Heart right ventricle (tissue), 16 donors: ENCODE measurements around the gene ESYT2. TPM values are rescaled to one million over a fixed set of nuclear protein-coding genes. Genes with fewer than 3 reads are reported as not detected.

Experiments
- ATAC-seq, 8 donors: fragments of 200-7000 bp; cut with Tn5 transposase; one replicate each; pipeline ENCODE4 v1.9.1; 2020; ENCODE audit warnings: mild to moderate bottlenecking in 8 of 8, moderate library complexity in 8 of 8, moderate number of reproducible peaks in 1 of 8
- DNase-seq, 2 donors: peaks; one replicate each; pipeline ENCODE4 v3.0.0-alpha.2; 2020
- H3K27ac ChIP-seq, 10 donors: fragments of 200-600 bp; sonication (generic) in 2 of 10; one replicate each; pipeline versions ENCODE4 v1.5.0 to v1.8.0; 2020 to 2022; ENCODE audit warnings: mild to moderate bottlenecking in 3 of 10
- H3K27me3 ChIP-seq, 7 donors: fragments of 200-600 bp; one replicate each; pipeline ENCODE4 v1.8.0; 2021 to 2022; ENCODE audit warnings: mild to moderate bottlenecking in 2 of 7
- H3K36me3 ChIP-seq, 9 donors: fragments of 200-600 bp; sonication (generic) in 1 of 9; one replicate each; pipeline versions ENCODE4 v1.5.0 to v1.8.0; 2020 to 2022; ENCODE audit warnings: mild to moderate bottlenecking in 2 of 9
- H3K4me1 ChIP-seq, 9 donors: fragments of 200-600 bp; sonication (generic) in 1 of 9; one replicate each; pipeline versions ENCODE4 v1.5.0 to v1.8.0; 2020 to 2022; ENCODE audit warnings: mild to moderate bottlenecking in 4 of 9
- H3K4me3 ChIP-seq, 10 donors: fragments of 200-600 bp; sonication (generic) in 2 of 10; one replicate each; pipeline versions ENCODE4 v1.5.0 to v1.8.0; 2020 to 2022; ENCODE audit warnings: mild to moderate bottlenecking in 7 of 10, moderate library complexity in 2 of 10
- H3K9me3 ChIP-seq, 11 donors: fragments of 200-600 bp in 10 of 11; sonication (generic) in 2 of 11; one replicate each; pipeline versions ENCODE4 v1.5.0 to v1.8.0; 2013 to 2022; ENCODE audit warnings: mild to moderate bottlenecking in 2 of 11, control low read depth in 1 of 11, moderate library complexity in 1 of 11
- whole genome bisulfite sequencing, 2 donors: extraction: QIAGEN DNeasy Blood & Tissue Kit; methylation state at CpG; one replicate each; pipeline ENCODE4 v1.1.7; 2013; ENCODE audit warnings: inconsistent platforms in 1 of 2; 5-methylcytosine and 5-hydroxymethylcytosine counted together
- intact Hi-C, 10 donors: fragments of 100-400 bp; cut with DNase I; formaldehyde crosslinking; loops; one replicate each; pipeline versions ENCODE4 v1.11.1 to v1.14.2; 2022
- polyA plus RNA-seq, 2 donors: library from polyadenylated mRNA; stranded (reverse); fragments of 200-250 nt; gene quantifications; one replicate each; pipeline ENCODE4 v1.2.3, GENCODE V29; 2013
- total RNA-seq, 10 donors: library from RNA; stranded (reverse); fragmentation: NEBNext Ultra II Directional in 3 of 10; extraction: Animal tissue kit (Norgen Biotek cat#: 25700) in 3 of 10; gene quantifications; one replicate each; pipeline versions ENCODE4 v1.2.1 to v1.2.4, GENCODE V29; 2021 to 2023
- TF ChIP-seq, protein P1 (sequence below), 9 donors: fragments of 200-600 bp; sonication (generic) in 2 of 9; IDR thresholded peaks; one replicate each; pipeline versions ENCODE4 v1.5.0 to v1.8.0; 2021 to 2022; ENCODE audit warnings: antibody characterized with exemption in 9 of 9, mild to moderate bottlenecking in 5 of 9, moderate library complexity in 1 of 9
- donor health status: Arrhythmogenic right ventricular cardiomyopathy.
- donor health status: ischemic (EF 13 %, LVEDD 7.1; RV severe dilation, severe dysfunction).
- donor health status: healthy with polysubstance abuse.
- donor health status: DM: no; HTN: yes; CAD: no.
- donor health status: DM: no; HTN: no; CAD: no.
- donor health status: ischemic (EF 25% LVEDD 6.9; RV normal size, moderate dysfunction).
- donor health status: ischemic (EF 25% LVEDD 5.7; RV mildly dilated, moderate dysfunction).
- donor health status: healthy.
- donor health status: DM: yes; HTN: yes; CAD: no.
- donor health status: Ischemic cardiomyopathy.
- donor health status: ischemic (EF 35%, LVEDD 5.7; RV mildly dilated, moderate dysfunction).
- donor health status: nonischemic (EF 11% LVEDD 7.7; RV severe dilation, severe dysfunction).
- donor health status: DM: yes; HTN: yes; CAD: no.
- donor health status: PGD.
- donor health status: ischemic (EF 29% LVEDD 5.4; RV normal size, mild dysfunction).
- donor health status: nonischemic (EF 23%, LVEDD 6.1; RV moderate dilation, normal function).

Gene ESYT2
- total and polyA plus RNA-seq, 12 donors: 18.9 to 79.2 (median 48.7) TPM

DNA sequence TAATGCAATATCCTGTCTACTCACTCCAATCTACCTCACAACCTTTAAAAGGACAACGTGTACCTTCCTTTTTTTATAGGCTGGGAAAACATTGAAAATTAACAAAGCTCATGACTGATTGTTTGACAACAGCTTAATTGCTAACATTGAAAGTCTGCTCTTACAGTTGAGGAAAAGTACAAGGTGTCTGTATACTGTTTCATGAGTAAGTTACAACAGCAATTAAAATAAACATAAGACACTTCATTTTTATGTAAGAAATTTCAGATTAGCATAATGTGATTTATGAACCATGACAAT is 96.1 kb downstream of the ESYT2 start:
- 80 to 97% methylated on average over 1 of the region's 1 CpG for WGBS, 2 donors
- ATAC-seq (no peak), DNase-seq (no peak)
- Histone ChIP-seq H3K4me1 (peaks cover 0 to 9% (median 0%) of the 10 kb centered on the region in 9 donors), H3K9me3 (no peaks in the 10 kb centered on the region), H3K36me3 (peaks cover 6 to 89% (median 49%) of the 10 kb centered on the region in 9 donors), H3K27me3 (no peaks in the 10 kb centered on the region), H3K4me3 (no peak overlapping the region), H3K27ac (no peak overlapping the region)
- intact Hi-C loops: no loop called here
- TF ChIP-seq, protein P1, sequence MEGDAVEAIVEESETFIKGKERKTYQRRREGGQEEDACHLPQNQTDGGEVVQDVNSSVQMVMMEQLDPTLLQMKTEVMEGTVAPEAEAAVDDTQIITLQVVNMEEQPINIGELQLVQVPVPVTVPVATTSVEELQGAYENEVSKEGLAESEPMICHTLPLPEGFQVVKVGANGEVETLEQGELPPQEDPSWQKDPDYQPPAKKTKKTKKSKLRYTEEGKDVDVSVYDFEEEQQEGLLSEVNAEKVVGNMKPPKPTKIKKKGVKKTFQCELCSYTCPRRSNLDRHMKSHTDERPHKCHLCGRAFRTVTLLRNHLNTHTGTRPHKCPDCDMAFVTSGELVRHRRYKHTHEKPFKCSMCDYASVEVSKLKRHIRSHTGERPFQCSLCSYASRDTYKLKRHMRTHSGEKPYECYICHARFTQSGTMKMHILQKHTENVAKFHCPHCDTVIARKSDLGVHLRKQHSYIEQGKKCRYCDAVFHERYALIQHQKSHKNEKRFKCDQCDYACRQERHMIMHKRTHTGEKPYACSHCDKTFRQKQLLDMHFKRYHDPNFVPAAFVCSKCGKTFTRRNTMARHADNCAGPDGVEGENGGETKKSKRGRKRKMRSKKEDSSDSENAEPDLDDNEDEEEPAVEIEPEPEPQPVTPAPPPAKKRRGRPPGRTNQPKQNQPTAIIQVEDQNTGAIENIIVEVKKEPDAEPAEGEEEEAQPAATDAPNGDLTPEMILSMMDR (IDR thresholded peaks at IDR 0.05): no peak

DNA sequence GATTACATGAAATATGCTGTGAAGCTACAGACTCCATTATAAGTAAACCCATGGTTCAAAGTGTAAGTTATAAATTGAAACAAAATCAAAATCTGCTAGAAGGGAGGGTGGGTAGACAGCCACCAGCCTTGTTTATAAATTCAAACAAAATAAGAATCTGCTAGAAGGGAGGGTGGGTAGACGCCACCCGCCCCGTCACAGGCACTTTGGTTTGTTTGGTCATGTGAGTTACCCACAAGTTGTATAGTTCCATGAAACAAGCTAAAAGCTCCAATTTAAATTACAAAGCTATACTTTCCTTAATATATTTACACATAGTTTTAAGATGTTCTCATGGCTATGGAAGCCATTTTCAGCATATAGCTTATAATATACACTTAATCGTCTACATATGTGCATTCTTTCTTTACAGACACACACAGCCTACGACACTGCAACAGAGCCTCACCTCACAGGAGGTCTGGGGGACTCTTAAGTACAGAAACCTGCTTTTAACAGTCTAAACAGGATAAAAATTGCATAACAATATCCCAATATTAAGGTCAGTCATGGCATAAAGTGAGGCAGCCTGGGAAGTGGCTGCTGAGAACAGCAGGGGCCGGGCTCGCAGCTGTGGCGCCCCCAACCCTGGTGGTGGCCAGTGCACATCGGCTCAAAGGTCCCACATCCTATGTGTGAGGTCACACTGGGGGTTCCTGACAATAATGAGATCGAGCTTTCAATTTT is 96.7 kb downstream of the ESYT2 start:
- TF ChIP-seq, protein P1 (IDR thresholded peaks at IDR 0.05): no peak
- ATAC-seq (no peak), DNase-seq (no peak)
- peaks cover 0 to 9% (median 0%) of the 10 kb centered on the region in 9 donors for H3K4me1 ChIP-seq
- H3K36me3 ChIP-seq: peaks cover 6 to 85% (median 46%) of the 10 kb centered on the region in 9 donors
- WGBS, 2 donors: 91 to 93% methylated on average over 10 of the region's 10 CpGs
- intact Hi-C loops: no loop called here
- no peak overlapping the region for H3K4me3 ChIP-seq
- H3K27ac ChIP-seq: no peak overlapping the region
- no peaks in the 10 kb centered on the region for H3K27me3 ChIP-seq
- H3K9me3 ChIP-seq: no peaks in the 10 kb centered on the region

DNA sequence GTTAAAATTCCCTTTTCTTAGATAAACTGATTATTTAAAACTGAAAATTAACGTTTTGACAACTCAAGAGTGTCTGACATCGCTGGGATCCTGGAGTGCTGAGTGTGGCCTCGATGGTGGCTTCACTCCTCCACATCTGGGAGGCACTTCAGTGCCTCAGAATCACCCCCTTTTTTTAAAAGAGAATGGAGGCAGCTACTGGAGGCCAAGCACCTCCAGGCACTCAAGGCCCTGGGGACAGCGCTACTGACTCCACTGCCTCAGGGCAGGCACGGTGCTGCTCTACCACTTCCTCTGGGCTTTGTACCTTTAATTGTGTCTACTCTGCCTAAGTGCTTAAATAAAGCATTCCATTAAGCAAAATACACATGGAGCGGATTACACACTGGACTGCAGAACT is 97.5 kb downstream of the ESYT2 start:
- WGBS, 2 donors: 93% methylated on average over 6 of the region's 6 CpGs
- Histone ChIP-seq H3K9me3 (no peaks in the 10 kb centered on the region), H3K36me3 (peaks cover 2 to 76% (median 39%) of the 10 kb centered on the region in 9 donors), H3K27me3 (no peaks in the 10 kb centered on the region), H3K4me1 (peaks cover 0 to 9% (median 0%) of the 10 kb centered on the region in 9 donors), H3K4me3 (no peak overlapping the region), H3K27ac (no peak overlapping the region)
- ATAC-seq (no peak), DNase-seq (no peak)
- intact Hi-C loops: no loop called here
- TF ChIP-seq, protein P1 (IDR thresholded peaks at IDR 0.05): no peak

DNA sequence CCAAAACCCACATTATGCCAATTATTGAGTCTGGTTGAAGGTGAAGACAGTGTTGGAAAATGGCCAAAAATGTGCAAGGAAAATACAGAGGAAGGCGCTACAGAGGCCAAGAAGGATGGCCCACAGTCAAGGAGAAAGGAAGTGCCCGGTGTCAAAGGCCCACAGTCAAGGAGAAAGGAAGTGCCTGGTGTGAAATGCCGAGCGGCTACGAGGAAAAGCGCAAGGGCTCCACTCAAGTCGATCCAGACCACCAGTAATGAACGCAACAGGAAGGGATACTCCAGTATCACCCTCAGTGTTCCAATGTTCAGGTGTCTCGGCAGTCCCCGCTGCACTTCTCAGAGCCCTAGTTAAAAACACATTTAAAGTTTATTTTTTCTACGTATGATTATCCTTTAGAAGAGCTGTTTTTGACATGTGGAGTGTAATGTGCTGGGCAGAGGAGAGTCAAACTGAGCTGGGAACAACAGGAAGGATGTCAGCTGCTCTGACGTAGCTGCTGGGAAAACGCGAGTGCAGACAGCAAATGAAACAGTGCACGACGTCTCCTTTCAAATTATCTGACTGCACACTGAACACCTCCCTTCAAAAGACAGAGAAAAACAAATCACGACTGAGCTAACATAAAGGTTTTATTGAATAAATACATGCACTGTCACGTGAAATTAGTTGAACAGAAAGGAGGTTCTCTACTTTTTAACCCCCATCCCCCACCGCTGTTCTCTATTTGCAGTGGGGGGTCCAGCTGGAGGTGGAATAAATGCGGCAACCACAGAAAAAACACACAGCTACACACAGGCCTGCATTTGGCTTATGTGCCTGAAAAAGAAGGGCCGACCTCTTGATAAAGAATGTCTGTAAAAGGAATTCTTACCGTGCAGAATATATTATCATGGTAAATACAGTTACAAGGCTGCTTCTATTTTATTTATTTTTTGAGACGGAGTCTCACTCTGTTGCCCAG is 98.6 kb downstream of the ESYT2 start:
- 70 to 75% methylated on average over 23 of the region's 23 CpGs for WGBS, 2 donors
- Histone ChIP-seq H3K9me3 (no peaks in the 10 kb centered on the region), H3K36me3 (peaks cover 0 to 65% (median 28%) of the 10 kb centered on the region in 9 donors), H3K4me1 (peaks cover 0 to 9% (median 0%) of the 10 kb centered on the region in 9 donors), H3K27me3 (no peaks in the 10 kb centered on the region), H3K27ac (peak overlapping the region in 3 of 10 donors; percentile 10 to 65 (median 39)), H3K4me3 (no peak overlapping the region)
- TF ChIP-seq, protein P1 (IDR thresholded peaks at IDR 0.05): no peak
- DNase-seq (no peak), ATAC-seq (no peak)
- intact Hi-C loops: no loop called here
